Measurements from ENCODE around the gene PUSL1. TPM values are rescaled to one million over a fixed set of nuclear protein-coding genes. Genes with fewer than 3 reads are reported as not detected.

PUSL1 gene
- total and polyA plus RNA-seq, 2 donors (not counting 3 experiments of a cell fraction or from before 2014, with no cell fraction given): 18.8 to 27.3 TPM

DNA sequence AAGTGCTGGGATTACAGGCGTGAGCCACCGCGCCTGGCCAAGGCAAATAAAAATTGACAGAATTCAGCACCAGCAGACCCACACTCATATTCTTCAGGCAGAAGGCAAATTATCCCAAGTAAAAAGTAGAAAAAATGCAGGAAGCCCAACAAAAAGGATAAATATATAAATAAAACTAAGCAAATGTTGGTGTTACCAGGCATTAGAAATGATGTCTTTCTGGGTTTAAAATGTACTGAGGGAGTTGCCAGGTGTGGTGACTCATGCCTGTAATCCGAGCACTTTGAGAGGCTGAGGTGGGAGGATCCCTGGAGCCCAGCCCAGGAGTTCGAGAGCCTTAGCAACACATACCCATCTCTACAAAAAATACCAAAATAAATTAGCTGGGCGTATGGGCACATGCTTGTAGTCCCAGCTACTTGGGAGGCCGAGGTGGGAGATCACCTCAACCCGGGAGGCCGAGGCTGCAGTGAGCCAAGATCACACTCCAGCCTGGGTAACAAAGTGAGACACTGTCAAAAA is 9.8 kb downstream of the PUSL1 start:
- Histone ChIP-seq H3K9me3 (replicated peaks; ENCODE audit: control insufficient read depth, insufficient read depth, low read length) (no peaks in the 10 kb centered on the region), H3K4me3 (replicated peaks in 1 of 3; ENCODE audit: insufficient read depth in 1 of 3, low read depth in 1 of 3, low read length in 3 of 3) (no peak overlapping the region), H3K36me3 (ENCODE audit: control insufficient read depth in 2 of 2, extremely low read depth in 1 of 2, insufficient read depth in 2 of 2, low read length in 2 of 2) (peaks cover 0 to 25% of the 10 kb centered on the region in 2 experiments), H2AFZ (ENCODE audit: low read depth, low read length) (no peak overlapping the region), H4K20me1 (replicated peaks; ENCODE audit: control insufficient read depth, extremely low read depth, insufficient read depth, low read length) (peaks cover 5% of the 10 kb centered on the region), H3K27ac (ENCODE audit: insufficient read depth, low read depth, low read length) (no peak overlapping the region), H3K9ac (replicated peaks; ENCODE audit: extremely low read depth, insufficient read depth, low read length) (no peak overlapping the region), H3K79me2 (ENCODE audit: control insufficient read depth, insufficient read depth, low read length) (peaks cover 36% of the 10 kb centered on the region), H3K9me1 (replicated peaks; ENCODE audit: control insufficient read depth, extremely low read depth, insufficient read depth, low read length) (no peaks in the 10 kb centered on the region), H3K27me3 (ENCODE audit: control insufficient read depth in 2 of 2, insufficient read depth in 2 of 2, low read length in 2 of 2) (no peaks in the 10 kb centered on the region), H3K4me2 (ENCODE audit: insufficient read depth, low read length) (no peak overlapping the region), H3K4me1 (ENCODE audit: control insufficient read depth, extremely low read depth, insufficient read depth, low read length) (no peaks in the 10 kb centered on the region)
- DNase-seq (ENCODE audit: low read depth, low spot score): peak; percentile 45
- intact Hi-C loops (cut with micrococcal nuclease) (no loop called here), dilution Hi-C loops (cut with MboI; ENCODE audit: extremely low pct_ligation_motif_present, low sequenced_read_pairs) (no loop called here)
- no TSS peak for BruUV-seq (replicated peaks)
- CTCF ChIA-PET: no interaction called here
- peak; percentile 44 for FAIRE-seq
- POLR2A ChIA-PET: no interaction called here
- TF ChIP-seq POLR2AphosphoS5 (IDR thresholded peaks at IDR 0.05; ENCODE audit: insufficient read depth, low read depth, low read length) (no peak), FOS (IDR thresholded peaks at IDR 0.05; ENCODE audit: borderline replicate concordance, insufficient read depth, low read length) (peak; percentile 32), POLR2A (IDR thresholded peaks at IDR 0.05; ENCODE audit: low read depth, low read length) (no peak), GATA2 (IDR thresholded peaks at IDR 0.05; ENCODE audit: insufficient read depth, insufficient read length, low read depth, low read length) (no peak)

DNA sequence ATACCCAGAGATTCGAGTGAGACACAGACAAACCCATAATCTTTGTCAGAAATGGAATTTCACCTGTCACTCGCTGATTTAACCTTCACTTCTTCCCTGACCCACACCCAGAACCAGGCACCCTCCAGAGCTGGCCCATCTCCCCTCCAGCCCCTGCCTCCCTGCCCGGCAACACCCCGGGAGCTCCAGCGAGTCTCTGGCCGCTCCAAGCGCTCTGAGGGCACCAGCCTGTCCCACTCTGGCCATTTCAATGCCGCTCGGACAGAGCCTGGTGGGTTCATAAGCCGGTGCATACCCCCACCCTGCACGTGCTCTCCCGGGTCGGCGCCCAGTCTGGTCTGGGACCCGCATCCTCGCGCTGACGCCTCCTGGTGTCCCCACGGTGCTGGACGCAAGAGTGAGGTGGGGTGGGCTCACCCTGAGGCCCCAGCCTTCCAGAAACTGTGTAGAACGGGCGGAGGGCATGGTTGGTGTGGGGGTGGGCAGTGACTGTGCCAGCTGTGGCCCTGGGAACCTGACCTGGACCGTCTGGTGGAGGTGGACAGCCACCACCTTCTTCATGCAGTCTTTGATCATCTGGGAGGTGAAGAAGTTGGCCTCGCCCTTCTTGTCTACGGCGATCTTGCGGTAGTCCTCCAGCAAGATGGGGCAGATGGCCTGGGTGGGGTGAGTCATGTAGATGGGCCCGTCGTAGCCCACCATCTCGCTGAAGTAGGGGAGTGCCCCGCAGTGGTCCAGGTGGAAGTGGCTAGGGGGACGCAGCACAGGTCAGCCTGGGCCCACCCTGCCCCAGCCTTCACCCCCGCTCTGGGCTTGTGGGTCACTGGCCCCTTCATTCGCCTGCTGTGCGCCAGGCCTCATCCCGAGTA is 10.6 kb downstream of the PUSL1 start:
- intact Hi-C loops (cut with micrococcal nuclease): no loop called here
- H2AFZ ChIP-seq (ENCODE audit: low read depth, low read length): no peak overlapping the region
- dilution Hi-C loops (cut with MboI; ENCODE audit: extremely low pct_ligation_motif_present, low sequenced_read_pairs): no loop called here
- H3K4me1 ChIP-seq (ENCODE audit: control insufficient read depth, extremely low read depth, insufficient read depth, low read length): peaks cover 3% of the 10 kb centered on the region
- no peak overlapping the region for H3K4me2 ChIP-seq (ENCODE audit: insufficient read depth, low read length)
- no peak overlapping the region for H3K27ac ChIP-seq (ENCODE audit: insufficient read depth, low read depth, low read length)
- no peak overlapping the region for H3K4me3 ChIP-seq (replicated peaks in 1 of 3; ENCODE audit: insufficient read depth in 1 of 3, low read depth in 1 of 3, low read length in 3 of 3)
- peaks cover 0 to 17% of the 10 kb centered on the region in 2 experiments for H3K36me3 ChIP-seq (ENCODE audit: control insufficient read depth in 2 of 2, extremely low read depth in 1 of 2, insufficient read depth in 2 of 2, low read length in 2 of 2)
- H3K27me3 ChIP-seq (ENCODE audit: control insufficient read depth in 2 of 2, insufficient read depth in 2 of 2, low read length in 2 of 2): no peaks in the 10 kb centered on the region
- ChIA-PET POLR2A (no interaction called here), CTCF (no interaction called here)
- no peak for FAIRE-seq
- TF ChIP-seq JUN (IDR thresholded peaks at IDR 0.05; ENCODE audit: borderline replicate concordance, insufficient read depth, insufficient read length, low read depth) (no peak), MYC (IDR thresholded peaks at IDR 0.05; ENCODE audit: low read depth, low read length) (no peak), POLR2A (IDR thresholded peaks at IDR 0.05; ENCODE audit: low read depth, low read length) (no peak), FOS (IDR thresholded peaks at IDR 0.05; ENCODE audit: borderline replicate concordance, insufficient read depth, low read length) (no peak), EZH2 (IDR thresholded peaks at IDR 0.05; ENCODE audit: borderline replicate concordance, low read depth, low read length, severe bottlenecking) (no peak), POLR2AphosphoS5 (IDR thresholded peaks at IDR 0.05; ENCODE audit: insufficient read depth, low read depth, low read length) (no peak), GATA2 (IDR thresholded peaks at IDR 0.05; ENCODE audit: insufficient read depth, insufficient read length, low read depth, low read length) (no peak)
- TF ChIP-seq, protein P1, sequence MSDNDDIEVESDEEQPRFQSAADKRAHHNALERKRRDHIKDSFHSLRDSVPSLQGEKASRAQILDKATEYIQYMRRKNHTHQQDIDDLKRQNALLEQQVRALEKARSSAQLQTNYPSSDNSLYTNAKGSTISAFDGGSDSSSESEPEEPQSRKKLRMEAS (IDR thresholded peaks at IDR 0.05; ENCODE audit: insufficient read depth, insufficient read length): no peak
- TF ChIP-seq, protein P2, sequence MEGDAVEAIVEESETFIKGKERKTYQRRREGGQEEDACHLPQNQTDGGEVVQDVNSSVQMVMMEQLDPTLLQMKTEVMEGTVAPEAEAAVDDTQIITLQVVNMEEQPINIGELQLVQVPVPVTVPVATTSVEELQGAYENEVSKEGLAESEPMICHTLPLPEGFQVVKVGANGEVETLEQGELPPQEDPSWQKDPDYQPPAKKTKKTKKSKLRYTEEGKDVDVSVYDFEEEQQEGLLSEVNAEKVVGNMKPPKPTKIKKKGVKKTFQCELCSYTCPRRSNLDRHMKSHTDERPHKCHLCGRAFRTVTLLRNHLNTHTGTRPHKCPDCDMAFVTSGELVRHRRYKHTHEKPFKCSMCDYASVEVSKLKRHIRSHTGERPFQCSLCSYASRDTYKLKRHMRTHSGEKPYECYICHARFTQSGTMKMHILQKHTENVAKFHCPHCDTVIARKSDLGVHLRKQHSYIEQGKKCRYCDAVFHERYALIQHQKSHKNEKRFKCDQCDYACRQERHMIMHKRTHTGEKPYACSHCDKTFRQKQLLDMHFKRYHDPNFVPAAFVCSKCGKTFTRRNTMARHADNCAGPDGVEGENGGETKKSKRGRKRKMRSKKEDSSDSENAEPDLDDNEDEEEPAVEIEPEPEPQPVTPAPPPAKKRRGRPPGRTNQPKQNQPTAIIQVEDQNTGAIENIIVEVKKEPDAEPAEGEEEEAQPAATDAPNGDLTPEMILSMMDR (IDR thresholded peaks at IDR 0.05; ENCODE audit: extremely low read depth in 1 of 2, insufficient read depth in 1 of 2, low read depth in 1 of 2, low read length in 2 of 2): no peak
- no peaks in the 10 kb centered on the region for H3K9me3 ChIP-seq (replicated peaks; ENCODE audit: control insufficient read depth, insufficient read depth, low read length)
- H3K79me2 ChIP-seq (ENCODE audit: control insufficient read depth, insufficient read depth, low read length): peaks cover 41% of the 10 kb centered on the region
- H4K20me1 ChIP-seq (replicated peaks; ENCODE audit: control insufficient read depth, extremely low read depth, insufficient read depth, low read length): peaks cover 5% of the 10 kb centered on the region
- no TSS peak for BruUV-seq (replicated peaks)
- H3K9me1 ChIP-seq (replicated peaks; ENCODE audit: control insufficient read depth, extremely low read depth, insufficient read depth, low read length): no peaks in the 10 kb centered on the region
- no peak for DNase-seq (ENCODE audit: low read depth, low spot score)
- H3K9ac ChIP-seq (replicated peaks; ENCODE audit: extremely low read depth, insufficient read depth, low read length): no peak overlapping the region
